NCI-H2196 (cell line): ENCODE results near the gene RNF180.

Source experiments
- DNase-seq: peaks from one replicate; lab custom pipeline; 2025; ENCODE audit not compliant: unreplicated experiment; lab: John Stamatoyannopoulos, UW

Gene RNF180

GRCh38 chr5:64165500-64166200 is at the start of gene RNF180:
Gene RNF180, plus strand, starts transcription at chr5:64165843. Its CDS starts 34,965 bp downstream, at chr5:64200808.
- DNase-seq = no peak

- no peak for DNase-seq
Measured at GRCh38 chr5:64125521-64125920, 40.1 kb upstream of the RNF180 start.

- DNase-seq = no peak
Measured at GRCh38 chr5:64126202-64126741, 39.4 kb upstream of the RNF180 start.

GRCh38 chr5:64140018-64140417 is 25.6 kb upstream of the RNF180 start:
- DNase-seq = no peak

GRCh38 chr5:64144425-64145215 is 21.0 kb upstream of the RNF180 start:
- DNase-seq = no peak

GRCh38 chr5:64145216-64145895 is 20.3 kb upstream of the RNF180 start:
- DNase-seq = no peak

GRCh38 chr5:64147379-64147778 is 18.3 kb upstream of the RNF180 start:
- DNase-seq = no peak

- no peak for DNase-seq
Measured at GRCh38 chr5:64147849-64148441, 17.7 kb upstream of the RNF180 start.

- DNase-seq = no peak
Measured at GRCh38 chr5:64149268-64149667, 16.4 kb upstream of the RNF180 start.

- DNase-seq = no peak
Measured at GRCh38 chr5:64149857-64150521, 15.7 kb upstream of the RNF180 start.

- DNase-seq = no peak
Measured at GRCh38 chr5:64156261-64156660, 9.4 kb upstream of the RNF180 start.

- no peak for DNase-seq
Measured at GRCh38 chr5:64158827-64159226, 6.8 kb upstream of the RNF180 start.

GRCh38 chr5:64160201-64160600 is 5.4 kb upstream of the RNF180 start:
- no peak for DNase-seq

- no peak for DNase-seq
Measured at GRCh38 chr5:64161420-64161819, 4.2 kb upstream of the RNF180 start.

- DNase-seq = no peak
Measured at GRCh38 chr5:64163135-64163534, 2.5 kb upstream of the RNF180 start.

GRCh38 chr5:64163746-64164145 is 1.9 kb upstream of the RNF180 start:
- no peak for DNase-seq

GRCh38 chr5:64164166-64164565 is 1.5 kb upstream of the RNF180 start:
- DNase-seq = no peak

- no peak for DNase-seq
Measured at GRCh38 chr5:64165160-64165499, 513 bp upstream of the RNF180 start.

GRCh38 chr5:64166201-64166959 is 737 bp downstream of the RNF180 start:
- DNase-seq = no peak

GRCh38 chr5:64176301-64176700 is 10.7 kb downstream of the RNF180 start:
- no peak for DNase-seq
